ENCODE results near the gene RASGRP2.

DNA sequence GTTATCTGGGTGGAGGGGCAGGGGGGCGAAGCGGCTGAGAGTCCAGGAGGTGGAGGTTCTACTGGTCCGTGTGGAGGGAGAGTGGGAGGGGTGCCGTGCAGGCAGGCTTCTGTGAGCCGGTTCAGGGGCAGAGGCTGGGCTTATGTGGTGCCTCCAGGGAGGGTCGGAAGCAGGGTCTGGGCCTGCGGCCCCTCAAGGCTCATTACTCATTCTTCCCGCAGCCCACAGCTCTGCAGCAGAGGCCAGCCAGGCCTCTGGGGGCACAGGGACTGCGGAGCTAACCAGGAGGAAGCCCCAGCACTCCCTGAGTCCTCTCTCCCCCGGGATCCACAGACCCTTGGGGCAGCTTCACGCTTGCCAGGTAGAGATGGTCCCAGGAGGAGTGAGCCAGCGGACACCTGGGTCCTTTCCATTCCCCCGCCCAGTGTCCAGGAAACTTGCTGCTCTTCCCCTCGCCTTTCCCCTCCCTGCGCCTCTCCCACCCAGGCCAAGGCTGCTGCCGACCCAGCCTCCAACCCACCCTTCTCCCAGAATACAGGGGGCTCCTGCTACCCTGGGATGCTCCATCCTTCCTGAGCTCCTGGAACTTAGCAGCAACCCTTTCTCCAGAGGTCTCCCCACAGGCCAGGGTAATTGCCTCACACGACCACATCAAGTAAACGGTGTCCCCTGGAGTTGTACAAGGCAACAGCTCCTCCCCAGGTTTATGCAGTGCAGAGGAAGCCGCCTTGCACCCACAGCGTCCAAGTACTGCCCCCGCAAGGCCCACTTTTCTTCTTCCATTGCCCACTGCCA, 27.3 kb downstream of the RASGRP2 start:
- TF ChIP-seq POLR2A (IDR thresholded peaks at IDR 0.05), result no peak
- TF ChIP-seq, protein P1, sequence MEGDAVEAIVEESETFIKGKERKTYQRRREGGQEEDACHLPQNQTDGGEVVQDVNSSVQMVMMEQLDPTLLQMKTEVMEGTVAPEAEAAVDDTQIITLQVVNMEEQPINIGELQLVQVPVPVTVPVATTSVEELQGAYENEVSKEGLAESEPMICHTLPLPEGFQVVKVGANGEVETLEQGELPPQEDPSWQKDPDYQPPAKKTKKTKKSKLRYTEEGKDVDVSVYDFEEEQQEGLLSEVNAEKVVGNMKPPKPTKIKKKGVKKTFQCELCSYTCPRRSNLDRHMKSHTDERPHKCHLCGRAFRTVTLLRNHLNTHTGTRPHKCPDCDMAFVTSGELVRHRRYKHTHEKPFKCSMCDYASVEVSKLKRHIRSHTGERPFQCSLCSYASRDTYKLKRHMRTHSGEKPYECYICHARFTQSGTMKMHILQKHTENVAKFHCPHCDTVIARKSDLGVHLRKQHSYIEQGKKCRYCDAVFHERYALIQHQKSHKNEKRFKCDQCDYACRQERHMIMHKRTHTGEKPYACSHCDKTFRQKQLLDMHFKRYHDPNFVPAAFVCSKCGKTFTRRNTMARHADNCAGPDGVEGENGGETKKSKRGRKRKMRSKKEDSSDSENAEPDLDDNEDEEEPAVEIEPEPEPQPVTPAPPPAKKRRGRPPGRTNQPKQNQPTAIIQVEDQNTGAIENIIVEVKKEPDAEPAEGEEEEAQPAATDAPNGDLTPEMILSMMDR (IDR thresholded peaks at IDR 0.05), result no peak
- TF ChIP-seq POLR2AphosphoS5 (IDR thresholded peaks at IDR 0.05), result no peak

All from prostate gland (tissue), 2 donors.